Measurements from ENCODE around the gene PBX1.

PBX1 gene

DNA sequence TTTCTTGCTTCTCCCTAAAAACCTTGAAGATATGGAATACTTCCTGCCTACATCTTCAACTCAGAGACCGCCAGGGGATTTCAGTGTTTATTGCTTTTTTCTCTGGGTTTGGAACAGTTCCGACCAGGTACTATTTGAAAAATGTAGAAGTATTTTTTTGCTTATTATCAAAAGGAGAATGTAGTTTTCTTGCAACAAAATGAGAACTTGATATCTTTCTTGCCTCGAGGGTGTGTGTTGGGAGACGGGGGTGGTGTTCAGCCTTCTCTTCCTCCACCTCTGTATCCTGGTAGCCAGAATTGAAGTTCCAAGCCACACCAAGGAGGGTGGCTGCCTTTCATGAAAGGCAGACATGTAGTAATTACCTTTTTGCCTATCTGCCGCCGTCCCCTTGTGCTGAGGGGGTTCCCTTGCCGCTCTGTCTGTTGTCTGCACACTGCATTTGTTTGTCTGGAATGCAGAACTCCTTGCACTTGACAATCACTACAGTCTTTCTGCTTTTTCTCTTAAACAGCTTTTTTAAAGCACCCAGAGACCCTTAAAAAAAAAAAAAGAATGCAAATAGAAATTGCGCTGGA, 212.1 kb downstream of the PBX1 start:
- no peak for TF ChIP-seq POLR2A (IDR thresholded peaks at IDR 0.05; ENCODE audit: low read depth, low read length)
- DNase-seq (ENCODE audit: insufficient read length, low spot score) (no peak), FAIRE-seq (no peak)

DNA sequence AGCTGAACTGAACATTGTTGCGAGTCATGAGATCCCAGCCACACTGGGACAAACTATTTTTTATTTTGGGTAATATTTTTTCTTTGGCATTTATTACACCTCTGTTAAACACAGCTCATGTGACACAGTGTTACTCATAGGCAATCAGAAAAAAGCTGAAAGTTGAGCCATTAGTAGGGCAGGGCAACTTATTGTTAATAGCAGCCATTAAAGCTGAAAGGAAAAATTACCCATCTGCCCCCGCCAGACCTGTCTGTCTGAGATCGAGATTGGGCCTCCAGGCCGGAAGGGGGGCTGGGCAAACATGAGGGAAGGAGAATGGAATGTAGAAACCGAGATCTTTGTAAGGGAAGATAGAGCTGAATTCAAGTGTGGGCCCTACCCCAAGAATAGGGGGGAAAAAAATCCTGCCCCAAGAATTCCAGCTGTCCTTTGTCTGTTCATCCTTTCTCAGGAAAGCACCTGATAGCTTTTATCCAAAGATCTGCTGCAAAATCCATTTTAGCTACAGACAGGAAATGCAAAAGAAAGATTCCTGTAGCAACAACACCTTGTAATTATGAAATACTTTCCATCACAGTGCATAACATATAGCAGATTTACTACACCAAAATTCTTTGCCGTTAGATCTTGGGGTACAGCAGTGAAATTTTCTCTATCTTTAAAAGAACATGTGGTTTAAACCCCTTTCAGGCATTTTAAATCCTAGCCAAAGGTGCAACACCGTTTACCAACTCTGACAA, 212.8 kb downstream of the PBX1 start:
- DNase-seq (ENCODE audit: insufficient read length, low spot score) = peak; percentile 19

DNA sequence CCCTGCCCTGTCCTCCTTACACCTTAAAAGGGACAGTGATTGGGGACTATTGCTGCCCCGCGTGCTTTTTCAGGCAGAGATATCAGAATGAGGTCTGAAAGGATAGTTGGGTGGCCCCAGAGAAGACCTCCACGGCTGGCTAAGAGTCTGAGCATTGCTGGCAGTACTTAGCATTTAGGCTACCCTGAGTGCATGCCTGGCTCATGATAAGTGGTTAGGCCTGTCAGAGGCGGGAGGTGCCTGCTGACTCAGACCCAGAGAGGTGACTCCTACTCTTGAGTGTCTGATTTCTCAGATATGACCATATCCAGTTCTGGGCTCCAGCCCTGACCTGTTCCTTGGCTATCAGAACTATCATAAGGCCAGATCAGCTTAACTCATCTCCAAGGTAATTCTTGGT, 213.7 kb downstream of the PBX1 start:
- no peak for TF ChIP-seq POLR2A (IDR thresholded peaks at IDR 0.05; ENCODE audit: low read depth, low read length)
- FAIRE-seq = peak; percentile 82
- DNase-seq (ENCODE audit: insufficient read length, low spot score) = peak; percentile 62

More for the DNA sequence above, 212.8 kb downstream of the PBX1 start:
- TF ChIP-seq POLR2A (IDR thresholded peaks at IDR 0.05; ENCODE audit: low read depth, low read length) = no peak
- no peak for FAIRE-seq

DNA sequence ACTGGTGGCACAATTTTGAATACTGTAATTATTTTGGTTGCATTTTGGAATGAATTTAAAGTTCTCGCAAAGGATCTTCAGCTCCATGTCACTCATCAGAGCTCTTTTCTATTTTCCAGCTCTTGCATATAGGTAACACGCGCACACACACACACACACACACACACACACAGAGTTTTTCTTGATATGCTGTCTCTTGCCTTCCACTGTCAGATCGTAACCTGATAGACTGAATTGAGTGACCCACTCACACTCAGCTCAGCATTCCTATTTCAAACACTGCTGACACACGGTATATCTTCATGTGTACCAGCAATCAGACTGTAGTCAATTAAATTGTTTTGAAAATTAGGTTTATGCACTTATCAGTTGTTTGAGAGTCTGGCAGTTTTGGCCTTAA, 214.1 kb downstream of the PBX1 start:
- no peak for DNase-seq (ENCODE audit: insufficient read length, low spot score)
- TF ChIP-seq POLR2A (IDR thresholded peaks at IDR 0.05; ENCODE audit: low read depth, low read length) = no peak
- no peak for FAIRE-seq

DNA sequence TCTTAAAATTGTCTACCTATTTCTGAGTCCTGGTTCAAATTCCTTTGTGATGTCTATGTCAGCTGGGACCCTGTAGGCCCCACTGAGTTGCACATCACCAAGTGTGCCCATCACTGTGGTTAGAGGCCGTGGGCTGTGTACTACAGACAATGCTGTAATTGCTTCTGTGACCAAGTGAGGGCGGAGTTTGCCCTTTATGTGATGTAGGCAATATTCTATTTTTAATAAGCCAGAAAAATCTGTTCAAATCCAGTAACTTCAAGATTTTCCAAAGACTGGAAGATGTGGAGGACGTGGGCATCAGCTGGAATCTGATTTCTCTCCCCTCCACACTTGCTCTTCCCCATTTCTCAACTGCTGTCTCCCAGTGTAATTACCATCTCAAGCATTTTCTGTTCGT, 215.4 kb downstream of the PBX1 start:
- TF ChIP-seq POLR2A (IDR thresholded peaks at IDR 0.05; ENCODE audit: low read depth, low read length) = no peak
- no peak for DNase-seq (ENCODE audit: insufficient read length, low spot score)
- FAIRE-seq = no peak

DNA sequence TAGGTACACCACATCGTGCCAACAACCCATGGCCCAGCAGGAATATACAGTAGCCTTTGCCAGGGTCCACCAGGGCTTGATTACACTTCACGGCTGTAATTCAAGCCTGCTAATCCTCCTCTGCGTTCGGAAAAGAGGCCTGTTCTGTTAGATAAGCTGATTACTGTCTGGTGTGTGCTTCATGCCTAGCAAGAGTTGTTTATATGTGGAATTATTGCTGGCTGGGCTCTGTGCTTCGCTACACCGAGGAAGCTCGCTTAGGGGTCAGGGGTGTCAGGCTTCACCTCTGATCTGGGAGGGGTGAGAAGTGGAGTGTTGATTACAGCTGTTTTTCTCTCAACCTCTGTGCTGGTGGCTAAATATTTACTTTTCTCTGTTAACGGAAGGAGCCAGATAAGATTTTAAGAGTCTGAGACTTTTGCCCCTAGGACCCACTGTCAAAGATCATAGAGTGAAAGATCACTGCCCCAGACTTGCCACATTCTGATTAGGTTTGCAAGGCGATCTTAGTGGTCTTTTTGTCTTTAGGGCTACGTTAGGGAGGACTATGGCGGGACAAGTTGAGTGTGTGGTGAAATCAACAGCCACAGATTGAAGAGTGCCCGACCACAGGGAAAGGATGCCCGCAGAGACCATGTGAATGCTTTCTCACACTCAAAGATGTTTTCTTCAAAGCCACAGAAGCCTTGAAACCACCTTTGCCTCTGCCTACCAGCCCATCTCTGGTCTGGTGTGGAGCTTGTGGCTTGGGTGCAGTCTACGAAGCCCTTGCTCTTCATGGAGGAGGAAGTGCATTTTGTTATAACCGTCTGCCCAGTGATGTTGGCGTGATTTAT, 216.1 kb downstream of the PBX1 start:
- no peak for FAIRE-seq
- DNase-seq (ENCODE audit: insufficient read length, low spot score) = no peak

DNA sequence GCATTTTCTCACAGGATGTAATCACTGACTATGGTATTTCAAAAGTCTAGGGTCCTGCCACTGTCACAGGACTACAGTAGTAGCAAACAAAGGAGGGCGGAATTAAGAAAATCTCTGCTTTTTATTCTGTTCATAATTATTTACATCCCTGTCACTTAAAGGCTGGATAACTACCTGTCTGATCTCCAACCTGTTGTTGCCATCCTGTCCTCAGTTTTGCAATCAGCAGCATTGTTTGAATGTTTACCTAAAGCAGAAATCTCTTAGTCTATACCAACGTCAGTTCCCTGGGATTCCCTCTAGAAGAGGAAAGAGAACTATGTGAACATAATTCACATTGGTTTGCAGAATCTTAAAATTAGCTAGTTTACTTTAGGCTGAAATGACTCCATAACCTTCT, 218.5 kb downstream of the PBX1 start:
- DNase-seq (ENCODE audit: insufficient read length, low spot score) (no peak), FAIRE-seq (no peak)
- no peak for TF ChIP-seq POLR2A (IDR thresholded peaks at IDR 0.05; ENCODE audit: low read depth, low read length)

More for the DNA sequence above, 216.1 kb downstream of the PBX1 start:
- no peak for TF ChIP-seq POLR2A (IDR thresholded peaks at IDR 0.05; ENCODE audit: low read depth, low read length)

DNA sequence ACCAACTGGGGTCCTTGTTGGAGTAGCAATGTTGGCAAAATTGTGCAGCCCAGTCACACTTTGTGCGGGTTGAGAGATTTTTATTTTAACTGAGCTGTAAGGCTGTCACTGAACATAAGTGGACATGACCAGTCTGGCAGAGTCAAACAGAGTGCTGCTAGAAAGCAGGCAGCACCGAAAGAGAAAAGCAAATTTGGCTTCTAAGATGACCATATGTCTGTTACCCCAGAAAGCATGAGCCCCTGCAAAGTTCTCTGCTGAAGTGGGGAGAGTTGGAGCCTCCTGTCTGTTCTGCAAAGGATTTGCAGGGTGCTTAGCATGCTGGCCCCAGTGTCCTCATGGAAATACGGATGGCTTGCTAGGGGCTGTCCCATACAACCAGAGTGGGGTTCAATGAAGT, 220.4 kb downstream of the PBX1 start:
- no peak for FAIRE-seq
- TF ChIP-seq POLR2A (IDR thresholded peaks at IDR 0.05; ENCODE audit: low read depth, low read length) = no peak
- DNase-seq (ENCODE audit: insufficient read length, low spot score) = no peak

DNA sequence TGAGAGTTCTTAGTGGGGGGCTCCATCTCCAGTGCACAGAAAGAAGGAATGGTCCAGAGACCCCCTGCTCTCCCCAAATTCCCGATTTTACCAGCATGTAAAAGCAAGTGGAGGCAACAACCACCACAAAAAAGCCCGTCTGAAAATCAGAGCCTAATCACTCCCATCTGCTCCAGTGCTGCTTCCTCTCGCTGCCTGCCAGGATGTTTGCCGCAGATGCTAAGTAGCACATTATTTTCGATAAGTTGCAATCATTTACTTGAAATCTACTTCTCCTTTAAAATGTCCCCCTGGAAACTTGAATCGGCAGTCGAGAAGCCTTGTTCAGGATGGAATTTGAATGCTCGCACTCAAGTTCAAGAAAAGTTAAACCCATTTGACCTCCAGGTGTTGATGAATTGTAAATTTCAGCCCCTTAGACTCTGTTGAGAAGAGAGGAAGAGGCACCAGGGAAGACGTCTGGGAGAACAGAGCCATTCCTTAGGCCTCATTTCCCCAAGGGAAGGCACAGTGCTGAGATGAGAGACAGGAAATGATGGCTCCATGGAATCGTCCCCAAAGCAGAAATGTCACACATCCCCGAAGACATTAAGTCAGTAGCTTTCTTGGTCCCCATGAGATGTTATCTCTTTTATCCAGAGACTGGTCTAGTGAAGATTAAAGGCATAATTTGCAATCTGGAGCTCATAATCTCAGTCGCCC, 221.3 kb downstream of the PBX1 start:
- no peak for FAIRE-seq
- DNase-seq (ENCODE audit: insufficient read length, low spot score) = no peak
- no peak for TF ChIP-seq POLR2A (IDR thresholded peaks at IDR 0.05; ENCODE audit: low read depth, low read length)

DNA sequence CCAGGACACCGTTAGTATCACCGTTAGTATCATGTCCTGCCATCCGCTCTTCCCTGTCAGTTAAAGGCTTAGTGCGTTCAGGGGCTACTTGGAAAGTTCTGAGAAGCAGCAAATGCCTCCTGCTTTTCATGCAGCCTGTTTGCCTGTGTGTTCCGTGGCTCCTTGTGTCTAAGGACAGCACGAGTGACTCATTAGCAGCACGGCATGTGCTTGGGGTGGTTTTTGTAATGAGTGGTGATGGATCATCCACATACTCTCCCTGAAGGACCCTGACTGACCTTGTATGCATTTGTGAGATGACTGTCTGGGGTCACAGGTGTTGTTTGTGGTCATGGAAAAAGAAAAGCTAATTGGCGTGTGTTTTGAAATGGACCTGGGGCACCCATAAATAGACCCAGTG, 221.9 kb downstream of the PBX1 start:
- peak; percentile 51 for DNase-seq (ENCODE audit: insufficient read length, low spot score)
- TF ChIP-seq POLR2A (IDR thresholded peaks at IDR 0.05; ENCODE audit: low read depth, low read length) = no peak
- no peak for FAIRE-seq

DNA sequence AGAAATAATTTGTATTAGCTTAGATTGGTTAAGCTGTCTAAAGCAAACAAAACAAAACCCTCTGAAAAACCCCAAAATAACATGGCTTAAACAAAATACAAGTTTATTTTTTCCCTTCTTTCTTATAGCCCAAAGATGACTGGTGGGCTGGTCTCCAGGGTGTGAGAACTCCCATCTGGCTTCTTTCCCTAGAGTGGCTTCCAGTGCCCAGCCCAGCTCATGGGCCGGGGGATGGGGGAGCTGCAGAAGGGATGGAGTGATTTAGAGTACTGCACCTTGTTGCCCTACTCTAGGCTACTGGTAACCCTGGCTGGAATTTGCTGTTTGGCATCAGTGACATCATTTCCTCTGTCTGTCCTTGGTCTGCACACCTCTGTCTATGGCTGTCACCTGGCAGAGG, 223.0 kb downstream of the PBX1 start:
- DNase-seq (ENCODE audit: insufficient read length, low spot score) = no peak
- TF ChIP-seq POLR2A (IDR thresholded peaks at IDR 0.05; ENCODE audit: low read depth, low read length) = no peak
- FAIRE-seq = no peak

DNA sequence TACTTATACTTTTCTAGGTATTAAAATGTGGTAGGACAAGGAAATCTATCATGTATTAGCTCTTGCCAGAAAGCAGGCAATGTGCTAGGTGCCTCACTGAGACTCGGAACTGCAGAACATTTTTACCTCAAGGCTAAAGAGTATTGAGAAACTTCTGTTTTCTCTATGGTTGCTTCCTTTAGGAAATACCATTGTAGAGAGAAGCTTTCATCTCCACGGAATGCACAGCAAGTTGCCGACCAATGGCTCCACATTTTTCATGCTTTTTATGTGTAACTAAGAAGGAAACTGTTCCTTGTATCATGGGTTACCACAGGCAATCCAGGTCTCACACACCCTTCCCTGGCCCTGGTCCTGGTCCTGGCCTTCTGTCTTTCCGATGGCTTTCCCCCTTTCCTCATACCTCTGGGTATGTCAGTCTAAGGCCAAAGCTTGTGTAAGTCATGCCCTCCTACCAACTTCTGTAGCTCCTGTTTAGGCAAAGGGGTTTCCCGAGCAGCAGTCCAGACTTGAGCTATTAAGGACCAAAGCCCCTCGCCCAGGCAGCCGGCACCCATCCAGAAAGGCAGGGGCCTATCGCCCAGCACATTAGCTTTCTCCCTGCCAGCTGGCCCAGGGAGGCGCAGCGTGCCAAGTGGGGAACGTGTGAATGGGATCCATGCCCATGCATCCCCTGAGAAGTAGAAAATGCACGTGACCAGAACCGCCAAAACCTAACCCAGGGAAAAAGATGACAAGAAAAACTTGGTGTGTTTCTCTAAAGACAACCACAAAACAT, 225.0 kb downstream of the PBX1 start:
- TF ChIP-seq POLR2A (IDR thresholded peaks at IDR 0.05; ENCODE audit: low read depth, low read length) = no peak

DNA sequence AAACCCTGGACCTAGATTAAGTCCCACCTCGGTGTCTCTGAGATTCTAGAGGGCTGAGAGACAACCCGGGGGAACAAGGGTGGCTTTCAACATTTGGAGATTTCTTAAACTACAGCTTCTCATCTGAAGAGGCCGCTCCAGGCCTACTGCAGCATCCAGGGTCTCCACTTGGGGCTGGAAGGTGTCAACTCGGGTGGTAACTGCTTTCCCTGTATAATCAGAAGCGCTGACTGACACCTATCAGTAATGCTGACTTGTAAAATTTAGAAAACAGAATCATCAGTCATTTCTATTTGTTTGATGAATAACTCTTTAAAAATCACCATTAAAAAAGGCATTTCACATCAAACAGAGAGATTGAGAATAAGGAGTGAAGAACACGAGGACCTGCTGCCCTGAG, 226.0 kb downstream of the PBX1 start:
- DNase-seq (ENCODE audit: insufficient read length, low spot score) (no peak), FAIRE-seq (no peak)
- no peak for TF ChIP-seq POLR2A (IDR thresholded peaks at IDR 0.05; ENCODE audit: low read depth, low read length)

More for the DNA sequence above, 225.0 kb downstream of the PBX1 start:
- FAIRE-seq (no peak), DNase-seq (ENCODE audit: insufficient read length, low spot score) (no peak)
